Astrocyte (in vitro differentiated cells and primary cell): ENCODE measurements around the gene PRAF2. TPM values are rescaled to one million over a fixed set of nuclear protein-coding genes. Genes with fewer than 3 reads are reported as not detected.
A peak's percentile ranks its signal among the peaks of the same experiment; 100 is the strongest.

Experiments
- DNase-seq: peaks from one replicate; pipeline ENCODE4 v3.0.0-alpha.2; 2010; ENCODE audit warnings: low read depth
- FAIRE-seq: peaks from 2 replicates; lab custom pipeline; 2011; peaks lifted over from hg19 to GRCh38; lab: Jason Lieb, UNC
- H2AFZ ChIP-seq: 2 replicates; pipeline ENCODE4 v1.6.0; 2012; ENCODE audit warnings: low read depth, low read length, inconsistent platforms
- H3K27ac ChIP-seq: 2 replicates; pipeline ENCODE4 v1.5.1; 2011; ENCODE audit warnings: low read depth, low read length, inconsistent platforms
- H3K27me3 ChIP-seq: 2 replicates; pipeline ENCODE4 v1.6.0; 2011; ENCODE audit warnings: low read length, inconsistent platforms; ENCODE audit not compliant: insufficient read depth
- H3K36me3 ChIP-seq: 2 replicates; pipeline ENCODE4 v1.5.1; 2011; ENCODE audit warnings: low read length, inconsistent platforms; ENCODE audit not compliant: insufficient read depth
- H3K4me1 ChIP-seq: 2 replicates; pipeline ENCODE4 v1.5.1; 2011; ENCODE audit warnings: low read length, inconsistent platforms; ENCODE audit not compliant: insufficient read depth
- H3K4me2 ChIP-seq: 2 replicates; pipeline ENCODE4 v1.6.0; 2012; ENCODE audit warnings: low read length, inconsistent platforms
- H3K4me3 ChIP-seq: 2 replicates; pipeline ENCODE4 v1.5.1; 2011; ENCODE audit warnings: low read depth, mild to moderate bottlenecking, low read length, inconsistent platforms; ENCODE audit not compliant: insufficient read depth
- H3K79me2 ChIP-seq: 2 replicates; pipeline ENCODE4 v1.6.0; 2012; ENCODE audit warnings: mild to moderate bottlenecking, low read length, inconsistent platforms; ENCODE audit not compliant: insufficient read depth
- H3K9ac ChIP-seq: 2 replicates; pipeline ENCODE4 v1.6.0; 2012; ENCODE audit warnings: mild to moderate bottlenecking, low read length, inconsistent platforms
- H3K9me3 ChIP-seq: 2 replicates; pipeline ENCODE4 v1.5.1; 2012; ENCODE audit warnings: low read depth, mild to moderate bottlenecking, low read length, inconsistent platforms; ENCODE audit not compliant: insufficient read depth
- H4K20me1 ChIP-seq: 2 replicates; pipeline ENCODE4 v1.6.0; 2012; ENCODE audit warnings: low read length, inconsistent platforms; ENCODE audit not compliant: insufficient read depth
- H3K27ac Mint-ChIP-seq: one replicate; pipeline ENCODE4 v1.8.0; 2021; ENCODE audit warnings: mild to moderate bottlenecking, mixed read lengths; ENCODE audit not compliant: unreplicated experiment
- H3K27me3 Mint-ChIP-seq: one replicate; pipeline ENCODE4 v1.8.0; 2021; ENCODE audit warnings: low read depth, mixed read lengths; ENCODE audit not compliant: unreplicated experiment
- H3K36me3 Mint-ChIP-seq: one replicate; pipeline ENCODE4 v1.8.0; 2021; ENCODE audit warnings: low read depth, mixed read lengths; ENCODE audit not compliant: unreplicated experiment
- H3K4me1 Mint-ChIP-seq: one replicate; pipeline ENCODE4 v1.8.0; 2021; ENCODE audit warnings: low read depth, mixed read lengths; ENCODE audit not compliant: unreplicated experiment
- H3K4me3 Mint-ChIP-seq: one replicate; pipeline ENCODE4 v1.8.0; 2021; ENCODE audit warnings: mild to moderate bottlenecking, moderate library complexity, mixed read lengths; ENCODE audit not compliant: unreplicated experiment
- H3K9me3 Mint-ChIP-seq: one replicate; pipeline ENCODE4 v1.8.0; 2021; ENCODE audit warnings: mild to moderate bottlenecking, mixed read lengths; ENCODE audit not compliant: unreplicated experiment
- EZH2 ChIP-seq: IDR thresholded peaks from 2 replicates; pipeline ENCODE4 v1.6.1; 2012; ENCODE audit warnings: mild to moderate bottlenecking, low read length, inconsistent platforms; ENCODE audit not compliant: insufficient read depth
- total RNA-seq: library from RNA; stranded (reverse); gene quantifications from 2 replicates; pipeline ENCODE4 v1.2.1, GENCODE V29; 2021
- TF ChIP-seq, protein P1 (sequence below): IDR thresholded peaks from 2 replicates; pipeline ENCODE4 v1.5.1; 2011; ENCODE audit warnings: low read depth, mild to moderate bottlenecking, inconsistent platforms, low read length, moderate library complexity; ENCODE audit not compliant: insufficient read depth

Gene PRAF2
- total RNA-seq, 1 donor from 2014 or later: 44.4 TPM

GRCh38 chrX:49108641-49109040, 34.8 kb upstream of the PRAF2 start:
- no peak overlapping the region for H3K4me2 ChIP-seq
- FAIRE-seq: no peak
- TF ChIP-seq, protein P1, sequence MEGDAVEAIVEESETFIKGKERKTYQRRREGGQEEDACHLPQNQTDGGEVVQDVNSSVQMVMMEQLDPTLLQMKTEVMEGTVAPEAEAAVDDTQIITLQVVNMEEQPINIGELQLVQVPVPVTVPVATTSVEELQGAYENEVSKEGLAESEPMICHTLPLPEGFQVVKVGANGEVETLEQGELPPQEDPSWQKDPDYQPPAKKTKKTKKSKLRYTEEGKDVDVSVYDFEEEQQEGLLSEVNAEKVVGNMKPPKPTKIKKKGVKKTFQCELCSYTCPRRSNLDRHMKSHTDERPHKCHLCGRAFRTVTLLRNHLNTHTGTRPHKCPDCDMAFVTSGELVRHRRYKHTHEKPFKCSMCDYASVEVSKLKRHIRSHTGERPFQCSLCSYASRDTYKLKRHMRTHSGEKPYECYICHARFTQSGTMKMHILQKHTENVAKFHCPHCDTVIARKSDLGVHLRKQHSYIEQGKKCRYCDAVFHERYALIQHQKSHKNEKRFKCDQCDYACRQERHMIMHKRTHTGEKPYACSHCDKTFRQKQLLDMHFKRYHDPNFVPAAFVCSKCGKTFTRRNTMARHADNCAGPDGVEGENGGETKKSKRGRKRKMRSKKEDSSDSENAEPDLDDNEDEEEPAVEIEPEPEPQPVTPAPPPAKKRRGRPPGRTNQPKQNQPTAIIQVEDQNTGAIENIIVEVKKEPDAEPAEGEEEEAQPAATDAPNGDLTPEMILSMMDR: no peak
- TF ChIP-seq EZH2: no peak
- no peak overlapping the region for H2AFZ ChIP-seq
- H3K4me3 ChIP-seq: no peak overlapping the region
- Mint-ChIP-seq H3K4me1 (no peaks in the 10 kb centered on the region), H3K4me3 (no peak overlapping the region), H3K9me3 (no peaks in the 10 kb centered on the region), H3K27ac (no peak overlapping the region), H3K36me3 (peaks cover 2% of the 10 kb centered on the region), H3K27me3 (no peaks in the 10 kb centered on the region)
- H3K27me3 ChIP-seq: no peaks in the 10 kb centered on the region
- H3K4me1 ChIP-seq: no peaks in the 10 kb centered on the region
- DNase-seq: no peak
- no peaks in the 10 kb centered on the region for H4K20me1 ChIP-seq
- H3K79me2 ChIP-seq: no peaks in the 10 kb centered on the region
- H3K36me3 ChIP-seq: peaks cover 4% of the 10 kb centered on the region
- H3K27ac ChIP-seq: no peak overlapping the region
- no peak overlapping the region for H3K9ac ChIP-seq
- H3K9me3 ChIP-seq: no peaks in the 10 kb centered on the region

DNA sequence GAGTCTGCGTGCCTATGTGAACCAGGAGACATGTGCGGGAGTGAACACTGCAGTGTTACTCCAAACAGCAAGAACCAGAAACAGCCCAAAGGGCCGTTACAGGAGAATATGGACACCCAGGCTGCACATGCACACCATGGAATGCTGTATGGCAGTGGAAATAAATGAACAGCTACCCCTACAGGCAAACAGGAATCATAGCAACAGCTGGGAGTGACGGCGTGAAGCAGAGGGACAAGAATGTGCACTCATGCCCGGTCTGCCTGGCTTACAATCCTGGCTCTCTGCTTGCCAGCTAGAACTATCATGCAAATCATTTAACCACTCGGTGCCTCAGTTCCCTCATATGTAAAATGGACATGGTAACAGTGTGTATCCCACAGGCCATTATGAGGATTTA, 33.1 kb upstream of the PRAF2 start:
- no peak for FAIRE-seq
- no peaks in the 10 kb centered on the region for H3K9me3 Mint-ChIP-seq
- no peaks in the 10 kb centered on the region for H3K9me3 ChIP-seq
- no peaks in the 10 kb centered on the region for H3K4me1 ChIP-seq
- H3K4me2 ChIP-seq: no peak overlapping the region
- H4K20me1 ChIP-seq: no peaks in the 10 kb centered on the region
- H3K27ac Mint-ChIP-seq: no peak overlapping the region
- TF ChIP-seq EZH2: no peak
- TF ChIP-seq, protein P1: peak; percentile 52
- H3K4me1 Mint-ChIP-seq: no peaks in the 10 kb centered on the region
- H3K36me3 ChIP-seq: no peaks in the 10 kb centered on the region
- H3K79me2 ChIP-seq: no peaks in the 10 kb centered on the region
- peak; percentile 26 for DNase-seq
- H3K27me3 ChIP-seq: no peaks in the 10 kb centered on the region
- H3K4me3 ChIP-seq: no peak overlapping the region
- peaks cover 2% of the 10 kb centered on the region for H3K36me3 Mint-ChIP-seq
- H3K27me3 Mint-ChIP-seq: no peaks in the 10 kb centered on the region
- H3K9ac ChIP-seq: no peak overlapping the region
- no peak overlapping the region for H2AFZ ChIP-seq
- no peak overlapping the region for H3K4me3 Mint-ChIP-seq
- no peak overlapping the region for H3K27ac ChIP-seq

DNA sequence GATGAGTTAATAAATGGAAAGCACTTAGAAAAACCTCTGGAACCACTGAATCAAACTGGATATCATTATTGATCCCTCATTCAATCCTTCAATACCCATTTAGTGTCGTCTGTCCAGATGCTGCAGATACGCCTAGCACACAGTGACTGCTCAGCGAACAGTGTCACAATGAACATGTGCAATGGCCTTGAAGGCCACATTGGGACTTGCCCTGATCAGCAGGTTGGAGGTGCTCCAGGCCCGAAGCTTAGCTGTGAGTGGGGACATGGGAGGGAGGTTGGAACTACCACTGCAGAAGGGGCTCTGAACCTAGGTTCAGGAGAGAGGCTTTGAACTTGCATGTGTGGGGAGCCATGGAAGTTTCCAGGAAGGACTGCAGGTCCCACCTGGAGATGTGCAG, 32.5 kb upstream of the PRAF2 start:
- Histone ChIP-seq H3K9ac (no peak overlapping the region), H3K4me1 (no peaks in the 10 kb centered on the region), H3K4me2 (no peak overlapping the region), H3K27ac (no peak overlapping the region), H3K27me3 (no peaks in the 10 kb centered on the region), H3K36me3 (no peaks in the 10 kb centered on the region), H4K20me1 (no peaks in the 10 kb centered on the region), H3K79me2 (no peaks in the 10 kb centered on the region), H2AFZ (no peak overlapping the region), H3K4me3 (no peak overlapping the region), H3K9me3 (no peaks in the 10 kb centered on the region)
- no peaks in the 10 kb centered on the region for H3K27me3 Mint-ChIP-seq
- FAIRE-seq (no peak), DNase-seq (no peak)
- TF ChIP-seq, protein P1: no peak
- TF ChIP-seq EZH2: no peak
- H3K4me3 Mint-ChIP-seq: no peak overlapping the region
- no peaks in the 10 kb centered on the region for H3K4me1 Mint-ChIP-seq
- H3K27ac Mint-ChIP-seq: no peak overlapping the region
- peaks cover 2% of the 10 kb centered on the region for H3K36me3 Mint-ChIP-seq
- H3K9me3 Mint-ChIP-seq: no peaks in the 10 kb centered on the region
